Tongue (tissue), 2 donors: ENCODE measurements around the gene FGFR4. TPM values are rescaled to one million over a fixed set of nuclear protein-coding genes. Genes with fewer than 3 reads are reported as not detected.

Experiments used
- DNase-seq: peaks from one replicate; pipeline ENCODE4 v3.0.0-alpha.2; 2015
- total RNA-seq: library from RNA; depleted of rRNA; stranded (reverse); fragments of >200 nt; gene quantifications from one replicate; pipeline ENCODE4 v1.2.3, GENCODE V29; 2014

FGFR4 gene
- total RNA-seq, 1 donor from 2014 or later = 130 TPM

GRCh38 chr5:177103523-177104253 is 17.0 kb downstream of the FGFR4 start:
- peak; percentile 68 for DNase-seq

- peak; percentile 92 for DNase-seq
These were observed 19.2 kb downstream of the FGFR4 start for GRCh38 chr5:177105691-177106476.

- no peak for DNase-seq
These were observed 20.4 kb downstream of the FGFR4 start for GRCh38 chr5:177107159-177107558.

GRCh38 chr5:177109810-177110209 is 23.1 kb downstream of the FGFR4 start:
- DNase-seq = peak; percentile 75

GRCh38 chr5:177111720-177112394 is 25.1 kb downstream of the FGFR4 start:
- DNase-seq = peak; percentile 80

GRCh38 chr5:177112589-177113220 is 26.0 kb downstream of the FGFR4 start:
- DNase-seq = no peak

GRCh38 chr5:177113566-177114424 is 27.1 kb downstream of the FGFR4 start:
- peak; percentile 92 for DNase-seq

GRCh38 chr5:177116631-177117373 is 30.1 kb downstream of the FGFR4 start:
- DNase-seq = peak; percentile 95

- no peak for DNase-seq
These were observed 30.8 kb downstream of the FGFR4 start for GRCh38 chr5:177117441-177118045.

GRCh38 chr5:177122566-177122965 is 35.9 kb downstream of the FGFR4 start:
- no peak for DNase-seq

- DNase-seq = no peak
These were observed 37.2 kb downstream of the FGFR4 start for GRCh38 chr5:177123789-177124485.

- DNase-seq = no peak
These were observed 37.8 kb downstream of the FGFR4 start for GRCh38 chr5:177124486-177124991.

GRCh38 chr5:177126771-177127170 is 40.1 kb downstream of the FGFR4 start:
- DNase-seq = no peak

- no peak for DNase-seq
These were observed 41.9 kb downstream of the FGFR4 start for GRCh38 chr5:177128551-177128981.

- DNase-seq = no peak
These were observed 43.7 kb downstream of the FGFR4 start for GRCh38 chr5:177130211-177131018.

- no peak for DNase-seq
These were observed 44.3 kb downstream of the FGFR4 start for GRCh38 chr5:177131019-177131320.

- DNase-seq = no peak
These were observed 44.8 kb downstream of the FGFR4 start for GRCh38 chr5:177131352-177132135.
